Activated CD4-positive, alpha-beta T cell treated with anti-CD3 and anti-CD28 coated beads, Interleukin-2, amount 50 U/mL, for 1 hour (primary cell): ENCODE measurements around the gene LRRIQ1.
"Not testable (repeated sequence)": the region's sequence is repeated elsewhere in the genome, so short reads cannot be mapped to it uniquely, and the experiment has no call there.

Experiments
- DNase-seq: peaks from one replicate; pipeline ENCODE4 v3.0.0-alpha.2; 2020

Gene LRRIQ1

GRCh38 chr12:85224339-85224738, 188.2 kb downstream of the LRRIQ1 start:
- not testable (repeated sequence) for DNase-seq

GRCh38 chr12:85225501-85225900, 189.3 kb downstream of the LRRIQ1 start:
- DNase-seq, result no peak

GRCh38 chr12:85237327-85237726, 201.2 kb downstream of the LRRIQ1 start:
- DNase-seq, result no peak

DNA sequence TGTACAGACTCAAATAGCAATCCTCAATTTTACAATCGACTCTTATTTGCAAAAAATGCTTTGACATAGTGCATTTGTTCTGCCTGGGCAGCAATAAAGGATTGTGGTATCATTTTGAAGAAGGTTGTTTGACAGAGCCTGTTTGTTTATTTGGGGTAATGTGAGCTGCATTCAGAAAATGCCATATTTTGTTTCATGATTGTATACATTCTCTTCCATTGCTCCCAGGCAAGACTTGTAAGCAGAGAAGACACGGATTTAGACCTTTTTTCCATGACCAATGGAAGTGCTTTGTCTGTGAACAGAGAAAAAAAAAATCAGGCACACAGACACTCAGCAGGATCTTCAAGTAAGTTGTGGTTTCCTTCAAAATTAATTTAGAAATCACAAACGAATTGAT, 208.4 kb downstream of the LRRIQ1 start:
- no peak for DNase-seq

GRCh38 chr12:85253853-85254252, 217.7 kb downstream of the LRRIQ1 start:
- no peak for DNase-seq

DNA sequence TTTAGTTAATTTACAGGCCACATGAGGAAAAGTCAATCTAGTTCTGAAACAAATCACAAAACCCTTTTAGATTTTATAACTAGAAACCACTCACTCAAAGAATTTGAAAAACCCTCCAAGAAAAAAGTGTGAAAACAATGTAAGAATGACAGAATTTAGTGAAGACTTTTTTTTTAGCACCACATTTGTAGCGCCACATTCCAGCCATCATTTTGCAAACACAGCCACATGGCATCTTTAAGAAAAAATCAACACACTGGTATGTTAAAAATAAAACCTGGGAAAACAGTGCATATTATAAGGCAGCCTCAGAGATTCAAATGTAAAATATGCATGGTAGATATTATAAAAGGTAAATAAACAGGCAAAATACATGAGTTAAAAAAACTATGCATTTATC, 221.5 kb downstream of the LRRIQ1 start:
- DNase-seq, result no peak

DNA sequence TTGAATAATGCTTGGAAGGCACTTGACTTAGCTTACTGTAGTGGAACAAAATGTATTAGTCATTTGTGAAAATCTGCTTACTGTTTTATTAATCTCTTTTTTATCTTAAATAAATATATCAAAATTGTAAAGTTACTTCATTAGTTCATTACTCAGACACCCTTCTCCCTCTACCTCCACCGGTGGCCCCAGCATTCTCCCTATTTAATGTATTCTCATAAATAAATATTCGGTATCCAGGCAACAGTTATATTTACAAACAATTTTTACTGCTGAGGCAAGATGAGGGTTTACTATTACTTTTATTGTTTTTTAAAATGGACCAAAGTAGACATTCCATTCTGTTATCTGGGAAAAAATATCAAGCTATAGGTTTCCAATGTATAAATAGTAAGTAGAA, 224.3 kb downstream of the LRRIQ1 start:
- no peak for DNase-seq

DNA sequence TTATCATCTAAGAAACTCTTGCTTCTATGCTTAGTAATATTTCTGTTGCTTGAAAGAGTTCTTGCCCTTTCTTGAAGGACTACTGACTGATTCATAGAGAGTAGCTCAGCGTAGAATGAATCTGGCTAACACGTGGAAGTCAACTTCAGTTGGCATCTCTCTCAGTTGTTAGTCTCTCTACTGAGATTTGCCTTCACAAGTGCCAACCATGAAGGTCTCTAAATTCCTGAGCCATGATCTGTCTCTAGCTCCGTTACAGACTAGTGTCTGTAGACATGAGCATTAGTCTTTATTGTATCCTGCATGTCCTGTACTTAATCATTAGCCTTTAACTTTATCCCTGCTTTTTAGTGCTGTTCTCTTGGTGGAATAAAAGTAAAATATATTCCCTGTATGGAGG, 224.7 kb downstream of the LRRIQ1 start:
- no peak for DNase-seq

DNA sequence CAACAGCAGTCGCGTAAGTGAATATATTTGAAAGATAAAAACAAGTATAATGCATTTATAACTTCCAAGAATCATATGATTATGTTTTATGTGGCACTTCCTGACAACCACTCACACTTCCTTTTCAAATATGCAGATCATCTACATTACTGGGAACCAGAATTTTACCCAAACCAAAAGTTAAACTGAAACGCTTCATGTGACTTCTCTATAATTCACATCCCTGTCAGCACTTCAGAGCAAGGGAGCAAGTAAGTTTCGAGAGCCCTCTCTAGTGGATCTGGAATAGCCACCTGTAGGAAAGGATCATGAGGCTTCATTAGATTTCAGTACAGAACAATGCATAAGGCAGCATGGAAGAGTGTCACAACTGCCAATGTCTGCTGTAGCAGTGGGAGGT, 230.2 kb downstream of the LRRIQ1 start:
- DNase-seq, result no peak

DNA sequence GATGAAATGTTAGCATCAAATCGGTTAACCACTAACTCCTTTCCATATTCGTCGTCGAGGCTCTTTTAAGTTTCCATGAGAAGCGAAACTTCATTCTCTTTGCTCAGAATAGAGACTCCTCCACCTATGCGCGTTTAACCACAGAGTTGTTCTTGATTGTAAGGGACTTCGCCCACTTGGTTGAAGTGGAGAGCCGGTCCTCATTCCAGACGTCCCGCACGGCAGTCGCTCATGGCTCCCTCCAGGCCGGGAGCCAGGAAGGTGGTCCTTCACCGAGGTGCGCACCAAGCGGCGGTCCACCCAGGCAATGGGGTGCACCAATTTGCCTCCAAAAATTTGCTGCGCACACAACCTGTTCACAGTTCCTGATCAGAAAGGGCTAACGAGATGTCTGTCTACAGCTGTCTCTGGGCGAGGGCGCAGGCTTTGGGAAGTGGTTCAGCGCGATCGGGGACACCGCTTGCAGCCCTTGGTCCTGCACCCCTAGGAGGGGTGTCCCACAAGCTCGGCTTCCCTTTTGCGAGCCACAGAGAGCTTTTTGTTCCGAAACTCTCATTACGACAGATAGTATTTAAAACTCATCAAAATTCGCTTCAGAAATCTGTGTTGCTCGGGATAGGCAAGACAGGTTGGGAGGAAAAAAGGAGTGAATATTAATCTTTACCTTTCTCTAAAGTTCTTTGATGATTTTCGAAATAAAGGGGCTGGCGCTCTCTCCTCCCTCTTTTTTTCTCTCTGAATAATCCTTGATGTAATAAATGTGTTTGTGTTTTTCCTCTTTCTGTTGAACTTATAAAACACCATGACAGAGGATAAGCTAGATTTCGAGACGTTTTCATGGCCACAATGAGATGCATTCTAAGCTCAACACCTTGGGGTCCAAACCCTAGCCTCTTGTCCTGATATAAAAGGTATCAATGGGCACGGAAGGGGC, 237.5 kb downstream of the LRRIQ1 start:
- DNase-seq, result no peak

- DNase-seq, result no peak
Measured at GRCh38 chr12:85274315-85274651, 238.1 kb downstream of the LRRIQ1 start.

GRCh38 chr12:85275374-85275773, 239.2 kb downstream of the LRRIQ1 start:
- DNase-seq, result no peak

DNA sequence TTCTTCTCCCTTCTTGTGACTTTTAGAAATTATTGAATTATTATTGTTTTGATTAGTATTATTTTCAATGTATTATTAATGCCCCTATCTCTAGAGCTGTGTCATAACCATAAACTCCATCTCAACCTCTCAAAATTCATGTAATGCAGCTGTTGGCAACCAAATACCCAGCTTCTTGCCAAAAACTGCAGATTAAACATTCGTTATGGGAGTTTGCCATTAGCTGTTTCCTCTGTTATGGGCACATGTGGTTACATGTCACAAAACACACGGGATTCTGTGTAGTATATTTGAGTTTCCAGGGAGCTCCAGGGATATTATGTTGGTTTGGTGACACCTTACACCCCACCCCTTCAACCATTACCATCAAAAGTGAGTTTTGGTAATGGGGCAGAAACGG, 241.0 kb downstream of the LRRIQ1 start:
- no peak for DNase-seq

GRCh38 chr12:85277900-85278597, 241.9 kb downstream of the LRRIQ1 start:
- no peak for DNase-seq

GRCh38 chr12:85278598-85279448, 242.7 kb downstream of the LRRIQ1 start:
- DNase-seq, result no peak

- no peak for DNase-seq
Measured at GRCh38 chr12:85279449-85280164, 243.5 kb downstream of the LRRIQ1 start.

DNA sequence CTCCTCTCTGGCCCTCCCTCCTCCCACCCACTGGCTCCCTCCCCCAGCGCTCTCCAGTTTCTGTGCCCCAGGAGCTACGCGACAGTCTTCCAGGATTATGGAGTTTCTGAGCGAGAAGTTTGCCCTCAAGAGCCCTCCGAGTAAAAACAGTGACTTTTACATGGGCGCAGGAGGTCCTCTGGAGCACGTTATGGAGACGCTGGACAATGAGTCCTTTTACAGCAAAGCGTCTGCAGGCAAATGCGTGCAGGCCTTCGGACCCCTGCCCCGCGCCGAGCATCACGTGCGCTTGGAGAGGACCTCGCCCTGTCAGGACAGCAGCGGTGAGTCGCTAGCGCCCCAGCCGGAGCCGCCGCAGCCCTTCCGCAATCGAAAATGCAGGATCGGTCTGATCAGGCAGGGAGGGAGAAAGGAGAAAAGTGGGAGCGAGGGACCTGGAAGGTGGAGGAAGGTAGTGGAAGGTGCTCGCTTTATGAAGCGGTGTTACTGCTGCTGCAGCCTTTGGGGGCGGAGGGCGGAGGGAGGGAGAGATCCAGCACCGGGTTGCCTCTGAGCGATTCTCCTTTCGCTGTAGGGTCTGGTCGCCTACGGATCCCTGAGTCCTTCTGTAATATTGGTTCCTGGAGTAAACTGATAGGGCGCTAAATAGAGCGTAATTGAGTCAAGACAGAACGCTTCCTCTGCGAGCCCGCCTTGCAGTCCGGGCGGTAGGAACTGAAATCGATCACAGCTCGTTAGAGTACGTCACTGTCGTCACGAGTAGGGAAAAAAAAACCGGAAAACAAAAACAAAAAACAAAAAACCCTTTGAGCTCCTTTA, 244.2 kb downstream of the LRRIQ1 start, which contains the start of gene ALX1:
Gene ALX1 (plus strand): TSS at position 56 of the 819 bp plus-strand sequence. CDS start 42 bp downstream, at position 98.
- no peak for DNase-seq

- no peak for DNase-seq
Measured at GRCh38 chr12:85280984-85281630, 245.0 kb downstream of the LRRIQ1 start.

- DNase-seq, result no peak
Measured at GRCh38 chr12:85281636-85282312, 245.6 kb downstream of the LRRIQ1 start.

DNA sequence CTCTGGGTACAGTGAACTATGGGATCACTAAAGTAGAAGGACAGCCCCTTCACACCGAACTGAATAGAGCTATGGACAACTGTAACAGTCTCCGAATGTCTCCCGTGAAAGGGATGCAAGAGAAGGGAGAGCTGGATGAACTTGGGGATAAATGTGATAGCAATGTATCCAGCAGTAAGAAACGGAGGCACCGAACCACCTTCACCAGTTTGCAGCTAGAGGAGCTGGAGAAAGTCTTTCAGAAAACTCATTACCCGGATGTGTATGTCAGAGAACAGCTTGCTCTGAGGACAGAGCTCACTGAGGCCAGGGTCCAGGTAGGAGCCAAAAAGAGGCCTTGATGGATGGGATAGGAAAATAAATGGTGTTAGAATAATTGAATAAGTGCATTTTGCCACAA, 247.4 kb downstream of the LRRIQ1 start:
- DNase-seq, result no peak
